Stomach (tissue), 9 donors: ENCODE measurements around the gene SLC38A9. TPM values are rescaled to one million over a fixed set of nuclear protein-coding genes. Genes with fewer than 3 reads are reported as not detected.

ENCODE experiments used
- DNase-seq, 2 donors: peaks; one replicate each; pipeline versions ENCODE4 v3.0.0 to v3.0.0-alpha.2; 2013 to 2019
- H3K27ac ChIP-seq, 5 donors: fragments of 200-600 bp in 4 of 5; sonication (generic) in 4 of 5; one replicate each; pipeline ENCODE4 v1.5.1; 2013 to 2019; ENCODE audit warnings: mild to moderate bottlenecking in 1 of 5, moderate library complexity in 1 of 5
- H3K27me3 ChIP-seq, 3 donors: fragments of 200-600 bp; sonication (generic); one replicate each; pipeline ENCODE4 v1.5.1; 2017 to 2019; ENCODE audit warnings: mixed run types in 1 of 3
- H3K36me3 ChIP-seq, 4 donors: fragments of 200-600 bp; sonication (generic); 1 replicate in 3 of 4; 2 replicates in 1 of 4; pipeline ENCODE4 v1.5.1; 2016 to 2019
- H3K4me1 ChIP-seq, 4 donors: fragments of 200-600 bp; sonication (generic); one replicate each; pipeline ENCODE4 v1.5.1; 2016 to 2019
- H3K4me3 ChIP-seq, 4 donors: fragments of 200-600 bp; sonication (generic) in 3 of 4; one replicate each; pipeline ENCODE4 v1.5.1; 2016 to 2019; ENCODE audit warnings: mild to moderate bottlenecking in 1 of 4
- H3K9me3 ChIP-seq, 4 donors: fragments of 200-600 bp; sonication (generic); one replicate each; pipeline ENCODE4 v1.5.1; 2016 to 2019
- CTCF ChIP-seq, 7 experiments: fragments of 450-650 bp in 4 of 7; fragments of 200-600 bp in 3 of 7; sonication (generic) in 3 of 7; IDR thresholded peaks; one replicate each; pipeline ENCODE4 v1.5.1; 2016 to 2019; ENCODE audit warnings: antibody characterized with exemption in 7 of 7, control low read depth in 2 of 7, mild to moderate bottlenecking in 1 of 7
- EP300 ChIP-seq: sonication (generic); formaldehyde crosslinking; IDR thresholded peaks from one replicate; pipeline ENCODE4 v1.6.1; 2017; ENCODE audit warnings: antibody characterized with exemption
- POLR2A ChIP-seq, 4 donors: fragments of 450-650 bp; IDR thresholded peaks; one replicate each; pipeline ENCODE4 v1.6.1; 2016; ENCODE audit warnings: antibody characterized with exemption in 4 of 4, control low read depth in 2 of 4, mild to moderate bottlenecking in 1 of 4, moderate library complexity in 1 of 4
- POLR2AphosphoS5 ChIP-seq, 3 donors: sonication (generic); formaldehyde crosslinking; IDR thresholded peaks; one replicate each; pipeline ENCODE4 v1.6.1; 2016; ENCODE audit warnings: antibody characterized with exemption in 3 of 3
- WGBS, 5 donors: extraction: QIAGEN DNeasy Blood & Tissue Kit in 3 of 5; methylation state at CpG; one replicate each; pipeline versions ENCODE4 v1.1.5 to v1.1.7; 2013 to 2018; 5-methylcytosine and 5-hydroxymethylcytosine counted together
- intact Hi-C: fragments of 100-400 bp; cut with DNase I; formaldehyde crosslinking; loops from one replicate; pipeline ENCODE4 v1.15.1; 2023; ENCODE audit warnings: low total_unique reads
- polyA plus RNA-seq, 3 donors: library from polyadenylated mRNA; stranded (reverse); fragments of 200-250 nt; gene quantifications; one replicate each; pipeline ENCODE4 v1.2.3, GENCODE V29; 2013
- total RNA-seq, 5 donors: library from RNA; depleted of rRNA; stranded (reverse); fragments of >200 nt; gene quantifications; one replicate each; pipeline versions ENCODE4 v1.1.0 to v1.2.3, GENCODE V29; 2014 to 2016
- donor health status: healthy with polysubstance abuse.
- donor health status: Bipolar disorder and iron deficiency.
- donor health status: healthy.

The SLC38A9 gene
- total and polyA plus RNA-seq, 8 donors = 3.7 to 120 (median 8.6) TPM

DNA sequence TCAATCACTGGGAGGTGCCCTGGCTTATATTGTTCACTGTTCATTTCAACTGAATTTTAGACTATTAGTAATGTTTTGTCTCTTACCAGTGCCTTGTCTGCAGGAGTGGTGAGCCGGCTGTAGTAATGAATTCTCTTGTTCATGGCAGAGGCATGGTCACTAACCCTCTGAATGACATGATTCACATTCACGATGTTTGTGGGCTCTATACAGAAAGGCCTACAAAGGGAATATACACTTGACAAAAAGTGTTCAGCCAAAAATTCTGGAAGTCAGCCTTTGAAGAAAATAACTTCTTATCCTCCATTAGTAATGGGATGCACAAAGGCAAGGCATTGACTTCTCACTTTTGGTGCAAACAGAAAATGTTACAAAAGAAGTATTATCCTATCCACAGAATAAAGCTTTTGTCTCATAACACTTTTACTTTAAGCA is 39.6 kb downstream of the SLC38A9 start:
- Histone ChIP-seq H3K27ac (peak overlapping the region in 1 of 5 donors; percentile 5), H3K4me3 (no peak overlapping the region), H3K4me1 (peaks cover 0 to 36% (median 18%) of the 10 kb centered on the region in 4 donors), H3K9me3 (no peaks in the 10 kb centered on the region), H3K36me3 (peaks cover 0 to 10% (median 5%) of the 10 kb centered on the region in 4 donors), H3K27me3 (no peaks in the 10 kb centered on the region)
- no peak for DNase-seq
- 81 to 97% (median 93%) methylated on average over 2 of the region's 2 CpGs for WGBS, 5 donors
- intact Hi-C loops = no loop called here
- no peak for TF ChIP-seq POLR2A (IDR thresholded peaks at IDR 0.05)
- TF ChIP-seq POLR2AphosphoS5 (IDR thresholded peaks at IDR 0.05) = no peak
- no peak for TF ChIP-seq EP300
- no peak for TF ChIP-seq CTCF (IDR thresholded peaks at IDR 0.05)

DNA sequence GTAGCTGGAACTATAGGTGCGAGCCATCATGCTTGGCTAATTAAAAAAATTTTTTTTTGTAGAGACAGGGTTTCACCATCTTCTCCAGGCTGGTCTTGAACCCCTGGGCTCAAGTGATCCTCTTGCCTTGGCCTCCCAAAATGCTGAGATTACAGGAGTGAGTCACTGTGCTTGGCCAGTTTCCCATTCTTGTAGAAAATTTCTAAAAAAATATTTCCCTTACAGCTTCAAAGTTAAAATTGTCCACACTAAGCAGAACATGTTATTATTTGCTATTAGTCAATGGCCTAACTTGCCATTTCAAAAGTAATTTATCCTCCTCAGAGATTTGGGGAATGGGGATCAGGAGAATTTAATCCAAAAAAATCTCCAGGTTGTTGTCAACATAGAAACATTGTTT is 40.1 kb downstream of the SLC38A9 start:
- DNase-seq = no peak
- Histone ChIP-seq H3K4me3 (no peak overlapping the region), H3K9me3 (no peaks in the 10 kb centered on the region), H3K4me1 (peaks cover 0 to 37% (median 18%) of the 10 kb centered on the region in 4 donors), H3K27ac (no peak overlapping the region), H3K36me3 (peaks cover 0 to 11% (median 5%) of the 10 kb centered on the region in 4 donors), H3K27me3 (no peaks in the 10 kb centered on the region)
- intact Hi-C loops = no loop called here
- whole genome bisulfite sequencing, 5 donors = 94 to 100% (median 100%) methylated on average over 1 of the region's 1 CpG
- TF ChIP-seq CTCF (IDR thresholded peaks at IDR 0.05) = no peak
- no peak for TF ChIP-seq POLR2AphosphoS5 (IDR thresholded peaks at IDR 0.05)
- TF ChIP-seq EP300 = no peak
- TF ChIP-seq POLR2A (IDR thresholded peaks at IDR 0.05) = no peak

DNA sequence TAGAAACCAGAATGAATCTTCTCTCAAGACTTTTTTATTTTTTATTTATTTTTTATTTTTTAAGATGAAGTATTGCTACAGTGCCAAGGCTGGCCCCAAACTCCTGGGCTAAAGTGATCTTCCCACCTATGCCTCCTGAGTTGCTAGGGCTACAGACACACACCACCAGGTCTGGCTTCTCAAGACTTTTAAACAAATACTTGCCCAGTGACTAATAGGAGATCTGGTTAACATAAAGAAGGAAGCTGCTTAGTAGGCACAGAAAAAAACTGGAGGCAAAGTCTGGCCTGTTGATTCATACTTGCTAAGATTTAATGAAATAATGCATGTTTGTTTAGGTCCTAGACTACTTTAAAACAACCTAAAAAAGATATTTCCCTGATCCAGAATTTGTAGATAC is 43.8 kb downstream of the SLC38A9 start:
- Histone ChIP-seq H3K4me1 (peaks cover 0 to 22% (median 8%) of the 10 kb centered on the region in 4 donors), H3K4me3 (no peak overlapping the region), H3K27me3 (no peaks in the 10 kb centered on the region), H3K9me3 (no peaks in the 10 kb centered on the region), H3K36me3 (peaks cover 0 to 25% (median 17%) of the 10 kb centered on the region in 4 donors), H3K27ac (peak overlapping the region in 2 of 5 donors; percentile 44 to 56)
- DNase-seq = peak in 1 of 2 donors; percentile 59
- TF ChIP-seq EP300 (no peak), POLR2AphosphoS5 (IDR thresholded peaks at IDR 0.05) (peak in 1 of 3 donors; percentile 41)
- intact Hi-C loops = no loop called here

GRCh38 chr5:55667938-55668337 is 44.2 kb downstream of the SLC38A9 start:
- no peak for DNase-seq
- 93 to 99% (median 96%) methylated on average over 3 of the region's 3 CpGs for WGBS, 5 donors
- Histone ChIP-seq H3K9me3 (no peaks in the 10 kb centered on the region), H3K4me3 (no peak overlapping the region), H3K27me3 (no peaks in the 10 kb centered on the region), H3K4me1 (peaks cover 0 to 19% (median 8%) of the 10 kb centered on the region in 4 donors), H3K27ac (peak overlapping the region in 2 of 5 donors; percentile 44 to 56), H3K36me3 (peaks cover 0 to 29% (median 21%) of the 10 kb centered on the region in 4 donors)
- intact Hi-C loops = no loop called here
- no peak for TF ChIP-seq POLR2A (IDR thresholded peaks at IDR 0.05)
- no peak for TF ChIP-seq POLR2AphosphoS5 (IDR thresholded peaks at IDR 0.05)
- TF ChIP-seq EP300 = no peak
- no peak for TF ChIP-seq CTCF (IDR thresholded peaks at IDR 0.05)

DNA sequence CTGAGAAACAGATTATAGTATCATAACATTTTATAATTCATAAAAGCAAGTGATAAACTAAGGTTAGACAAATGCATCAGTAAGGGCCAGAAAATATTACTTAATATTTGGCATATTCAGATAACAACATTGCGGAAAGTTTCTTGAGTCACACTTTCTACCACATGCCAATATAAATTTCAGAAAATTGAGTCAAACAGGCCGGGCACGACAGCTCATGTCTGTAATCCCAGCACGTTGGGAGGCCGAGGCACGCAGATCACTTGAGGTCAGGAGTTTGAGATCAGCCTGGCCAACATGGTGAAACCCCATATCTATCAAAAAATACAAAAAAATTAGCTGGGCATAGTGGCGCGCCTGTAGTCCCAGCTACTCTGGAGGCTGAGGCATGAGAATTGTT is 47.1 kb downstream of the SLC38A9 start:
- WGBS, 5 donors = 83 to 95% (median 88%) methylated on average over 8 of the region's 8 CpGs
- DNase-seq = no peak
- no peak for TF ChIP-seq CTCF (IDR thresholded peaks at IDR 0.05)
- TF ChIP-seq POLR2A (IDR thresholded peaks at IDR 0.05) = no peak
- TF ChIP-seq POLR2AphosphoS5 (IDR thresholded peaks at IDR 0.05) = no peak
- no peak for TF ChIP-seq EP300
- Histone ChIP-seq H3K9me3 (no peaks in the 10 kb centered on the region), H3K27me3 (no peaks in the 10 kb centered on the region), H3K27ac (no peak overlapping the region), H3K4me1 (peaks cover 0 to 17% (median 7%) of the 10 kb centered on the region in 4 donors), H3K4me3 (no peak overlapping the region), H3K36me3 (peaks cover 0 to 42% (median 28%) of the 10 kb centered on the region in 4 donors)
- intact Hi-C loops = no loop called here
